ENCODE measurements around the gene PRPSAP2.

PRPSAP2 gene

GRCh38 chr17:18938692-18939023, 80.7 kb downstream of the PRPSAP2 start:
- Histone ChIP-seq H2AFZ (ENCODE audit: low read depth, low read length, severe bottlenecking) (no peak overlapping the region), H3K9me3 (ENCODE audit: insufficient read depth, low read length) (no peaks in the 10 kb centered on the region), H3F3A (ENCODE audit: insufficient read depth) (0 out of 2 replicates have a peak, but pooled peaks cover 6% of the 10 kb centered on the region), H3K36me3 (ENCODE audit: low read length) (no peaks in the 10 kb centered on the region), H3K27me3 (ENCODE audit: low read length) (no peaks in the 10 kb centered on the region), H4K20me1 (ENCODE audit: low read depth, low read length) (no peaks in the 10 kb centered on the region), H3K4me3 (ENCODE audit: insufficient read depth, low read length, poor library complexity, severe bottlenecking) (no peak overlapping the region), H3K4me2 (ENCODE audit: low read depth, low read length, poor library complexity, severe bottlenecking) (no peak overlapping the region), H3K9me2 (replicated peaks; ENCODE audit: insufficient read depth, low read length) (no peaks in the 10 kb centered on the region), H3K27ac (ENCODE audit: low read depth, low read length) (no peak overlapping the region), H3K9ac (ENCODE audit: low read length) (no peak overlapping the region), H3K79me2 (ENCODE audit: insufficient read depth, low read length) (no peaks in the 10 kb centered on the region)
- no peak for TF ChIP-seq CTCF (IDR thresholded peaks at IDR 0.05; ENCODE audit: insufficient read depth, low read length, poor library complexity, severe bottlenecking)
- TF ChIP-seq EZH2phosphoT487 (conservative IDR thresholded peaks at IDR 0.05; ENCODE audit: low read length) = no peak

GRCh38 chr17:18944646-18945045, 86.7 kb downstream of the PRPSAP2 start:
- Histone ChIP-seq H3K9me2 (replicated peaks; ENCODE audit: insufficient read depth, low read length) (no peaks in the 10 kb centered on the region), H3K4me2 (ENCODE audit: low read depth, low read length, poor library complexity, severe bottlenecking) (peak overlapping the region; percentile 11), H3K27me3 (ENCODE audit: low read length) (no peaks in the 10 kb centered on the region), H3F3A (ENCODE audit: insufficient read depth) (no peaks in the 10 kb centered on the region), H3K36me3 (ENCODE audit: low read length) (no peaks in the 10 kb centered on the region), H2AFZ (ENCODE audit: low read depth, low read length, severe bottlenecking) (no peak overlapping the region), H4K20me1 (ENCODE audit: low read depth, low read length) (no peaks in the 10 kb centered on the region), H3K79me2 (ENCODE audit: insufficient read depth, low read length) (no peaks in the 10 kb centered on the region), H3K9me3 (ENCODE audit: insufficient read depth, low read length) (no peaks in the 10 kb centered on the region), H3K4me3 (ENCODE audit: insufficient read depth, low read length, poor library complexity, severe bottlenecking) (no peak overlapping the region), H3K9ac (ENCODE audit: low read length) (no peak overlapping the region), H3K27ac (ENCODE audit: low read depth, low read length) (no peak overlapping the region)
- TF ChIP-seq EZH2phosphoT487 (conservative IDR thresholded peaks at IDR 0.05; ENCODE audit: low read length) = no peak
- TF ChIP-seq CTCF (IDR thresholded peaks at IDR 0.05; ENCODE audit: insufficient read depth, low read length, poor library complexity, severe bottlenecking) = no peak

GRCh38 chr17:18946536-18946935, 88.6 kb downstream of the PRPSAP2 start:
- no peak overlapping the region for H3K9ac ChIP-seq (ENCODE audit: low read length)
- TF ChIP-seq CTCF (IDR thresholded peaks at IDR 0.05; ENCODE audit: insufficient read depth, low read length, poor library complexity, severe bottlenecking) = no peak
- TF ChIP-seq EZH2phosphoT487 (conservative IDR thresholded peaks at IDR 0.05; ENCODE audit: low read length) = no peak
- no peak overlapping the region for H2AFZ ChIP-seq (ENCODE audit: low read depth, low read length, severe bottlenecking)
- H3K27me3 ChIP-seq (ENCODE audit: low read length) = no peaks in the 10 kb centered on the region
- no peak overlapping the region for H3K4me2 ChIP-seq (ENCODE audit: low read depth, low read length, poor library complexity, severe bottlenecking)
- no peaks in the 10 kb centered on the region for H3K9me3 ChIP-seq (ENCODE audit: insufficient read depth, low read length)
- H4K20me1 ChIP-seq (ENCODE audit: low read depth, low read length) = no peaks in the 10 kb centered on the region
- no peak overlapping the region for H3K4me3 ChIP-seq (ENCODE audit: insufficient read depth, low read length, poor library complexity, severe bottlenecking)
- no peaks in the 10 kb centered on the region for H3F3A ChIP-seq (ENCODE audit: insufficient read depth)
- no peaks in the 10 kb centered on the region for H3K9me2 ChIP-seq (replicated peaks; ENCODE audit: insufficient read depth, low read length)
- H3K79me2 ChIP-seq (ENCODE audit: insufficient read depth, low read length) = no peaks in the 10 kb centered on the region
- no peaks in the 10 kb centered on the region for H3K36me3 ChIP-seq (ENCODE audit: low read length)
- no peak overlapping the region for H3K27ac ChIP-seq (ENCODE audit: low read depth, low read length)

- no peak overlapping the region for H3K4me3 ChIP-seq (ENCODE audit: insufficient read depth, low read length, poor library complexity, severe bottlenecking)
- H3K9ac ChIP-seq (ENCODE audit: low read length) = no peak overlapping the region
- H3K9me3 ChIP-seq (ENCODE audit: insufficient read depth, low read length) = no peaks in the 10 kb centered on the region
- no peaks in the 10 kb centered on the region for H3K27me3 ChIP-seq (ENCODE audit: low read length)
- no peak overlapping the region for H3K4me2 ChIP-seq (ENCODE audit: low read depth, low read length, poor library complexity, severe bottlenecking)
- no peak overlapping the region for H3K27ac ChIP-seq (ENCODE audit: low read depth, low read length)
- TF ChIP-seq EZH2phosphoT487 (conservative IDR thresholded peaks at IDR 0.05; ENCODE audit: low read length) = no peak
- no peak for TF ChIP-seq CTCF (IDR thresholded peaks at IDR 0.05; ENCODE audit: insufficient read depth, low read length, poor library complexity, severe bottlenecking)
- no peak overlapping the region for H2AFZ ChIP-seq (ENCODE audit: low read depth, low read length, severe bottlenecking)
- H3F3A ChIP-seq (ENCODE audit: insufficient read depth) = no peaks in the 10 kb centered on the region
- H3K36me3 ChIP-seq (ENCODE audit: low read length) = no peaks in the 10 kb centered on the region
- H4K20me1 ChIP-seq (ENCODE audit: low read depth, low read length) = no peaks in the 10 kb centered on the region
- no peaks in the 10 kb centered on the region for H3K79me2 ChIP-seq (ENCODE audit: insufficient read depth, low read length)
- no peaks in the 10 kb centered on the region for H3K9me2 ChIP-seq (replicated peaks; ENCODE audit: insufficient read depth, low read length)
Observed at GRCh38 chr17:18947866-18948265, 89.9 kb downstream of the PRPSAP2 start.

All from SU-DHL-6 (cell line).